GM10248 (cell line): Measurements from ENCODE around the gene MT1B.
"Not testable (repeated sequence)": the region's sequence is repeated elsewhere in the genome, so short reads cannot be mapped to it uniquely, and the experiment has no call there.

ENCODE experiments used
- CTCF ChIA-PET: fragments of 300-600 bp; sonication (Branson Sonifier 250); formaldehyde crosslinking; extraction: SDS; loops from one replicate; lab custom pipeline; 2021; ENCODE audit warnings: antibody characterized with exemption; lab: Yijun Ruan, JAX
- POLR2A ChIA-PET: fragments of 350-650 bp; sonication (Branson Sonifier 250); formaldehyde crosslinking; extraction: SDS; loops from one replicate; lab custom pipeline; 2020; ENCODE audit warnings: antibody characterized with exemption; lab: Yijun Ruan, JAX
- DNase-seq: peaks from one replicate; pipeline ENCODE4 v3.0.0; 2012; ENCODE audit errors: extremely low spot score
- TF ChIP-seq, protein P1 (sequence below): IDR thresholded peaks from 2 replicates; pipeline ENCODE4 v1.5.1; 2012; ENCODE audit warnings: mild to moderate bottlenecking, low read depth; ENCODE audit errors: extremely low read depth, missing control alignments, control extremely low read depth

The MT1B gene

DNA sequence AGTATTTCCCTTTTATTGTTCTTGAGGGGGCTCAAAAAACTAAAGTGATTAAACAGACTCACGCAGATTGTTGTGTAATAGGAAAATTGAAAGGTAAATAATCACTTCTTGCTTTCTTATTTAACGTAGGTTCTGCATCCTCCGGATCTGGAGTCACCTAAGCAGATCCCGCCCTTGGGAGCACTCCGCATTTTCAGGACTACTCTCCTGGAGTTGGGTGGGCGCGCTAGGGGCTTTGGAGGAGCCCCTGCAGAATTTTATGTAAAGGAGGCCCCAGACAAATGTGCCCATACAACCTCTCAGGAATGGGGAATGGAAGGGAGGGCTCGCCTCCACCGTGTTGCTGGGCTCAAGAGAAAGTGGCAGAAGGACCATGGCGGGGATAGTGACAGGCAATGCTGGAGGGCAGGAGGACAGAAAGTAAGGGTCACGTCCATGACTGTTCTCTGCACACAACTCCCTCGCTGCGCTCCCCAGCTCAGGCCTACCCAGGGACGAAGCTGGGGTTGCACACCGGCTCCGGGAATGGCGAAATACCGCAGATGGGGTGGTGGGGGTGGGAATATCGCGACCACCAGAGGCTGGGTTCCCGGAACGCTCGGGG, 35.0 kb upstream of the MT1B start:
- no peak for DNase-seq
- ChIA-PET POLR2A (interaction anchor here (0.6 kb wide), 1 partner anchor 9 kb away, joined by 3 read pairs; the partner anchor contains the start of gene MT1E), CTCF (interaction anchor here (1.0 to 1.4 kb wide), 2 partner anchors 10 to 16 kb away, joined by 3 to 4 read pairs; partner anchors contain the start of gene MT1E)
- TF ChIP-seq, protein P1, sequence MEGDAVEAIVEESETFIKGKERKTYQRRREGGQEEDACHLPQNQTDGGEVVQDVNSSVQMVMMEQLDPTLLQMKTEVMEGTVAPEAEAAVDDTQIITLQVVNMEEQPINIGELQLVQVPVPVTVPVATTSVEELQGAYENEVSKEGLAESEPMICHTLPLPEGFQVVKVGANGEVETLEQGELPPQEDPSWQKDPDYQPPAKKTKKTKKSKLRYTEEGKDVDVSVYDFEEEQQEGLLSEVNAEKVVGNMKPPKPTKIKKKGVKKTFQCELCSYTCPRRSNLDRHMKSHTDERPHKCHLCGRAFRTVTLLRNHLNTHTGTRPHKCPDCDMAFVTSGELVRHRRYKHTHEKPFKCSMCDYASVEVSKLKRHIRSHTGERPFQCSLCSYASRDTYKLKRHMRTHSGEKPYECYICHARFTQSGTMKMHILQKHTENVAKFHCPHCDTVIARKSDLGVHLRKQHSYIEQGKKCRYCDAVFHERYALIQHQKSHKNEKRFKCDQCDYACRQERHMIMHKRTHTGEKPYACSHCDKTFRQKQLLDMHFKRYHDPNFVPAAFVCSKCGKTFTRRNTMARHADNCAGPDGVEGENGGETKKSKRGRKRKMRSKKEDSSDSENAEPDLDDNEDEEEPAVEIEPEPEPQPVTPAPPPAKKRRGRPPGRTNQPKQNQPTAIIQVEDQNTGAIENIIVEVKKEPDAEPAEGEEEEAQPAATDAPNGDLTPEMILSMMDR = no peak

DNA sequence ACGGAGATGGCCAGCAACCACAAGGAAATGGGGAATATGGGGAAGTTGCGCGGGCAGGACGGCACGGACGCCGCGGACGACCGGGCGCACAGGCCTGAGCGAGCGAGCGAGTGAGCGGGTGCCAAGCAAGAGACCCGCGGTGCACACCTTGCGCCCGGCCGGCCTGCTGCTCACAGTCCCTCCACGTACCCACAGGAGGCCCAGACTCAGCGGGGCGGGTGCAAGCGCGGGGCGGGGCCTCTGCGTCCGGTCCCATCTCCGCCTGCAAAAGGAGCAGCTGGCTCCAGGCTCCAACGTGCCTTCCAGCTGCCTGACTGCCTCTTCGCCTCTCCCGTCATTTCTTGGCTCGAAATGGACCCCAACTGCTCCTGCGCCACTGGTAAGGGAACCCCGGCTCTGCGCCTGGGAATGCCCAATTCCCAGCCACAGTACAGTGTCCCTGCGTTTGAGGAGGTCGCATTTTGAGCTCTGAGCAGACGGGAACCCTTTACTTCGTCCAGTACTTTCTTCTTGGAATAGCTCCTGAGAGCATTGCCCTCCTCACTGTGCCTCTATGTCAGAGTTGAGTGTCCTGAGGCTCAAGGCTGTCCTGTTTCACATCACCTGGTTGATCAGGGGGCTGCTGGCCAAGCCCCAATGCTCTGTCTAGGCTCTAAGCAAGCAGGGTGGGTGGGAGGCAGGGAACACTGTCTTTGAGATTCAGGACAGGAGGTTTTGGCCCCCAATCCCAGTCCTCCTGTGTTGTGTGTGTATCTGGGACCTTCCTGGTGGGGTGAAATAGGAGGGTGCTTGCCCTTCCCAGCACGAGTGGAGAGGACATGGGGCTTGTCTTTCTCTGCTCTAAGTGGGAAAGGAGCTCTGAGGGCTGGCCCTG, 34.2 kb upstream of the MT1B start:
- TF ChIP-seq, protein P1 = no peak
- ChIA-PET CTCF (interaction anchor here (0.8 to 1.4 kb wide), 3 partner anchors 9 to 85 kb away, joined by 3 to 4 read pairs (median 4); partner anchors contain the start of gene MT1E), POLR2A (interaction anchor here (0.6 kb wide), 1 partner anchor 8 kb away, joined by 3 read pairs; the partner anchor contains the start of gene MT1E)
- no peak for DNase-seq

DNA sequence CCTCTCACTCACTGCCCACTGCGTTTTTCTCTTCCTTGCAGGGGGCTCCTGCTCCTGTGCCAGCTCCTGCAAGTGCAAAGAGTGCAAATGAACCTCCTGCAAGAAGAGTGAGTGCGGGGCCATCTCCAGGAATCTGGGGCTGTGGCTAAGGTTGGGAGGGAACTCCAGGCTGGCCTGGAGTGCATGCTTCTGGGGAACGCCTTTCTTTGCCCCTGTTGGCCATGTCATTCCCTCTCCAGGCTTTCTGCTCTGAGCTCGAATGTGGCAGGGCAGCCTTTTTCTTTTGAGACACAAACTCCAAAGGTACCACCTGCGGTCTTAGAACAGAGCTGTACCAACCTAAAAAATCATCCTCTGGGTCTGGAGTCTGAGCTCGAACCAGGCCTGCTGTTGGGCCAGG, 33.5 kb upstream of the MT1B start:
- DNase-seq = no peak
- ChIA-PET CTCF (interaction anchor here (1.0 to 1.4 kb wide), 2 partner anchors 8 to 18 kb away, joined by 3 to 4 read pairs; partner anchors contain the start of gene MT1E), POLR2A (no interaction called here)
- TF ChIP-seq, protein P1 = no peak

DNA sequence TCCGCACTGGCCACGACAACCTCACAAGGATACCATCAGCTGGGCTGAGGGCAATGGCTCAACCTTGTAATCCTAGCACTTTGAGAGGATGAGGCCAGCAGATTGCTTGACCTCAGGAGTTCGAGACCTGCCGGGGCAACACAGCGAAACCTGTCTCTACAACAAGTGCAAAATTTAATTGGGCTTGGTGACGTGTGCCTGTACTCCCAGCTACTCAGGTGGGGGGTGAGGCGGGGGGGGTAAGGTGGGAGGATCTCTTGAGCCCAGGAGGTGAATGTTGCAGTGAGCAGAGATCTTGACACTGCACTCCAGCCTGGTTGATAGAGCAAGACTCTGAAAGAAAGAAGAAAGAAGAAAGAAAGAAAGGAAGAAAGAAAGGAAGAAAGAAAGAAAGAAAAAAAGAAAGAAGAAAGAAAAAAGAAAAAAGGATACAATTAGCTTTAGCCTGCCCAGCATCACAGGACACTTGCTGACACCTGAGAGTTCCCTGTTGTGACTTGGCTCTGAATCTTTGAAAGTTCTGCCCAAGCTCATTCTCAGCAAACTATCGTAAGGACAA, 31.3 kb upstream of the MT1B start:
- TF ChIP-seq, protein P1 = no peak
- no peak for DNase-seq
- ChIA-PET POLR2A (no interaction called here), CTCF (interaction anchor here (1.1 to 1.3 kb wide), 2 partner anchors 8 to 10 kb away, joined by 3 read pairs; no protein-coding TSS in a partner anchor)

DNA sequence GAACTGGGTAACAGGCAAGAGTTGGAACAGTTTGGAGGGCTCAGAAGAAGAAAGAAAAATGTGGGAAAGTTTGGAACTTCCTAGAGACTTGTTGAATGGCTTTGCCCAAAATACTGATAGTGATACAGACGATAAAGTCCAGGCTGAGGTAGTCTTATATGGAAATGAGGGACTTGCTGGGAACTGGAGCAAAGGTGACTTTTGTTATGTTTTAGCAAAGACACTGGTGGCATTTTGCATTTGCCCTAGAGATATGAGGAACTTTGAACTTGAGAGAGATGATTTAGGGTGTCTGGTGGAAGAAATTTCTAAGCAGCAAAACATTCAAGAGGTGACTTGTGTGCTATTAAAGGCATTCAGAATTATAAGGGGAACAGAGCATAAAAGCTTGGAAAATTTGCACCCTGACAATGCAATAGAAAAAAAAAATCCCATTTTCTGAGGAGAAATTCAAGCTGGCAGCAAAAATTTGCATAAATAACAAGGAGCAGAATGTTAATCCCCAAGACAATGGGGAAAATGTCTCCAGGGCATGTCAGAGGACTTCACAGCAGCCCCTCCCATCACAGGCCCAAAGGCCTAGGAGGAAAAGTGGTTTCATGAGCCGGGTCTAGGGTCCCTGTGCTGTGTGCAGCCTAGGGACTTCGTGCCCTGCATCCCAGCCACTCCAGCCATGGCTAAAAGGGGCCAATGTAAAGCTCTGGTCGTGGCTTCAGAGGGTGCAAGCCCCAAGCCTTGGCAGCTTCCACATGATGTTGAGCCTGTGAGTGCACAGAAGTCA, 29.8 kb upstream of the MT1B start:
- CTCF ChIA-PET = interaction anchor here (1.1 to 1.3 kb wide), 2 partner anchors 9 to 21 kb away, joined by 3 to 5 read pairs; no protein-coding TSS in a partner anchor
- DNase-seq, POLR2A ChIA-PET: not testable (repeated sequence)

DNA sequence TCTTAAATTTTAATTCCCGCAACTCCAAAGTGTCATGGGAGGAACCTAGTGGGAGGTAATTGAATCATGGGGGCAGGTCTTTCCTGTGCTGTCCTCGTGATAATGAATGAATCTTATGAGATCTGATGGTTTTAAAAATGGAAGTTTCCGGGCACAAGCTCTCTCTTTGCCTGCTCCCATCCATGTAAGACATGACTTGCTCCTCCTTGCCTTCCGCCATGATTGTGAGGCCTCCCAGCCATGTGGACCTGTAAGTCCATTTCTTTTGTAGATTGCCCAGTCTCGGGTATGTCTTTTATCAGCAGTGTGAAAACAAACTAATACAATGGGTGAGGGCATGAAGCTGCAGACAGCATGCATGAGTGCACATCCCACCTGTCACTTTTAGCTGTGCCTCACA, 28.5 kb upstream of the MT1B start:
- POLR2A ChIA-PET = interaction anchor here (0.5 kb wide), 1 partner anchor 210 kb away, joined by 5 read pairs; no protein-coding TSS in a partner anchor
- CTCF ChIA-PET = interaction anchor here (0.8 to 1.9 kb wide), 8 partner anchors 8 to 79 kb away, joined by 3 to 5 read pairs (median 3); no protein-coding TSS in a partner anchor
- DNase-seq = not testable (repeated sequence)
